Activated CD8-positive, alpha-beta T cell treated with anti-CD3 and anti-CD28 coated beads, Interleukin-2, amount 10 ng/mL, durations not matched to agents 7 days and 5 days (primary cell): Measurements from ENCODE around the gene KIF13A. TPM values are rescaled to one million over a fixed set of nuclear protein-coding genes. Genes with fewer than 3 reads are reported as not detected.
A peak's percentile ranks its signal among the peaks of the same experiment; 100 is the strongest.
"Not testable (repeated sequence)": the region's sequence is repeated elsewhere in the genome, so short reads cannot be mapped to it uniquely, and the experiment has no call there.

Experiments used
- ATAC-seq: fragments of 150-1000 bp; cut with Tn5 transposase; one replicate; pipeline ENCODE4 v1.10.0; 2021; ENCODE audit warnings: moderate library complexity
- CTCF ChIA-PET: fragments of 350-600 bp; sonication (Branson Sonifier 250); formaldehyde crosslinking; loops from one replicate; lab custom pipeline; 2021; ENCODE audit warnings: antibody characterized with exemption; lab: Charles Lee
- POLR2A ChIA-PET: fragments of 350-600 bp; sonication (Branson Sonifier 250); formaldehyde crosslinking; loops from one replicate; lab custom pipeline; 2021; ENCODE audit warnings: antibody characterized with exemption; lab: Charles Lee
- DNase-seq: peaks from one replicate; pipeline ENCODE4 v3.0.0-alpha.2; 2020
- H3K27ac Mint-ChIP-seq: one replicate; pipeline ENCODE4 v1.8.0; 2021; ENCODE audit warnings: mild to moderate bottlenecking, mixed read lengths
- H3K27me3 Mint-ChIP-seq: one replicate; pipeline ENCODE4 v1.8.0; 2021; ENCODE audit warnings: low read depth, mixed read lengths
- H3K36me3 Mint-ChIP-seq: one replicate; pipeline ENCODE4 v1.8.0; 2021; ENCODE audit warnings: low read depth, mixed read lengths
- H3K4me1 Mint-ChIP-seq: one replicate; pipeline ENCODE4 v1.8.0; 2021; ENCODE audit warnings: low read depth, mixed read lengths
- H3K4me3 Mint-ChIP-seq: one replicate; pipeline ENCODE4 v1.8.0; 2021; ENCODE audit warnings: mild to moderate bottlenecking, mixed read lengths
- H3K9me3 Mint-ChIP-seq: one replicate; pipeline ENCODE4 v1.8.0; 2022; ENCODE audit warnings: mixed read lengths; ENCODE audit not compliant: insufficient read depth
- total RNA-seq, 2 experiments: library from RNA; stranded (reverse); gene quantifications; one replicate each; pipeline ENCODE4 v1.2.3, GENCODE V29; 2021

Gene KIF13A
- total RNA-seq, 2 experiments from 2014 or later, result not detected

DNA sequence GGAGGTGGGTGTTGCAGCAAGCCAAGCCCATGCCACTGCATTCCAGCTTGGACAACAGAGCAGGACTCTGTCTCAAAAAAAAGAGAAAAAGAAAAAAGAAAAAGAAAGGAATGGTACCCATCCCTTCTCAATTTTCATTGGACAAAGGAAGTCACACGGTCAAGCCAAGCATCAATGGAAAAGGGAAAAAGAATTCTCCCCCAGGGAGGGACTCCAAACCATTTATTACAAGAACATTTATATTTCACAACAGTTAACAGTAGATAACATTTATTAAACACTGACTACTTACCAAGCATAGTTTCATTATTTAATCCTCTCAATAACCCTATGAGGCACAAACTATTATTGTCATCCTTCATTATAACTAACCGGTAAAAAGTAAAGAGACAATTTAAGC is 6.6 kb upstream of the KIF13A start:
- Mint-ChIP-seq H3K9me3 (no peaks in the 10 kb centered on the region), H3K36me3 (no peaks in the 10 kb centered on the region), H3K4me1 (no peaks in the 10 kb centered on the region), H3K4me3 (no peak overlapping the region), H3K27me3 (peaks cover 36% of the 10 kb centered on the region), H3K27ac (no peak overlapping the region)
- CTCF ChIA-PET, result no interaction called here
- POLR2A ChIA-PET, result no interaction called here
- ATAC-seq (no peak), DNase-seq (no peak)

DNA sequence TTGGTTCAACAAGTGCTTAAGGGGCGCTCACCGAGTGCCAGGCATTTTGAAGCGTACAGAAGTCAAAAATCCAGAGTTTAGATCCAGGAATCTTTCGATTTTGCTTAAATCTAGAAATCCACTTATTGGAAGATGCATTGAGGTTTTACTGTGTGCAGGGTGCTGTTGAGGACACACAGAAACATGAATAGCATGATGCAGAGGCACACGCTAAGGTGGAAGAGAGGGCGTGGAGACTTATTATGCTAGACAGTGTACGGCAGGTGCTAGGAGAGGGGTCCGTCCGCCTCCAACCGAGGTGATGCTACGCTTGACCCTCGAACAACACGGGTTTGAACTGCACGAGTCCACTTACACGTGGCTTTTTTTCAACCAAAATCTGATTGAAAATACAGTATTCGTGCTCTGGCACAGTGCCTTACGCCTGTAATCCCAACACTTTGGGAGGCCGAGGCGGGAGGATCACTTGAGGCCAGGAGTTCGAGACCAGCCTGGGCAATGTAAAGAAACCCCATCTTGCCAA is 1.0 kb upstream of the KIF13A start:
- ChIA-PET POLR2A (no interaction called here), CTCF (no interaction called here)
- H3K9me3 Mint-ChIP-seq, result no peaks in the 10 kb centered on the region
- peaks cover 60% of the 10 kb centered on the region for H3K27me3 Mint-ChIP-seq
- peak overlapping the region; percentile 73 for H3K4me3 Mint-ChIP-seq
- H3K36me3 Mint-ChIP-seq, result no peaks in the 10 kb centered on the region
- no peak for ATAC-seq
- H3K4me1 Mint-ChIP-seq, result peaks cover 7% of the 10 kb centered on the region
- no peak for DNase-seq
- no peak overlapping the region for H3K27ac Mint-ChIP-seq

DNA sequence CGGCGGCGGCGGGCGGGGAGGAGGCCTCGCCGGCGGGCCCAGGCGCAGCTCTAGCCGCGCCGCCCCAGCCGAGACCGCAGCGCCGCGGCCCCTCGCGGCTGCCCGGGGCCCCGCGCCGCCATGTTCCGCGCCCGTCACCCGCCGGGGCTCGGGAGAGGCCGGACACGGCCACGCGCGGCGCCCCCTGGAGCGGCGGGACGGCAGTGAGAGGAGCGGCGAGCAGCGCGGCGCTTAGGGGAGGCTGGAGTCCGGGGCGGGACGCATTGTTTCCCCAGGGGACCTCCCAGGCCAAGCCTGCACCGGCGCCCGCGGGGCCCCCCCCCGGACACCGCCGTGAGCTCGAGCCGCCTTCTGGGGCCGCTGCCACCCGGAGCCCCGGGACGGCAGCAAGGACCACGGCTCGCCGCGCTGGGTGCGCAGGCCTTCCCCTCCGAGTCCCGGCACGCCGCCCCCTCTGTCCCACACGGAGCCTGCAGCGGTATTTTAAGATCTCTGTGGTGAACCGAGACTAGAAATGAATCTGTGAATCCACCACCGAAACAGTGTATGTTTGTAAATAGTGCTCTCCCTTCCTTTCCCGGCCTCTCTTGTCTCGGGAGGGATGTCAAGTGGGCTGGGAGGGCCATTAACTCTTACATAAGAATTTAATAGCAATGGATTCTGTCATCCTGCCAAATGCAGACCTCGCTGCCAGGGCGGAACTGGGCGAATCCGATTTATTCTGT is 424 bp upstream of the KIF13A start:
- POLR2A ChIA-PET, result no interaction called here
- peaks cover 60% of the 10 kb centered on the region for H3K27me3 Mint-ChIP-seq
- no peak overlapping the region for H3K27ac Mint-ChIP-seq
- peak overlapping the region; percentile 73 for H3K4me3 Mint-ChIP-seq
- no peaks in the 10 kb centered on the region for H3K9me3 Mint-ChIP-seq
- peak; percentile 32 for DNase-seq
- CTCF ChIA-PET, result no interaction called here
- no peaks in the 10 kb centered on the region for H3K36me3 Mint-ChIP-seq
- peak; percentile 72 for ATAC-seq
- H3K4me1 Mint-ChIP-seq, result peaks cover 7% of the 10 kb centered on the region

DNA sequence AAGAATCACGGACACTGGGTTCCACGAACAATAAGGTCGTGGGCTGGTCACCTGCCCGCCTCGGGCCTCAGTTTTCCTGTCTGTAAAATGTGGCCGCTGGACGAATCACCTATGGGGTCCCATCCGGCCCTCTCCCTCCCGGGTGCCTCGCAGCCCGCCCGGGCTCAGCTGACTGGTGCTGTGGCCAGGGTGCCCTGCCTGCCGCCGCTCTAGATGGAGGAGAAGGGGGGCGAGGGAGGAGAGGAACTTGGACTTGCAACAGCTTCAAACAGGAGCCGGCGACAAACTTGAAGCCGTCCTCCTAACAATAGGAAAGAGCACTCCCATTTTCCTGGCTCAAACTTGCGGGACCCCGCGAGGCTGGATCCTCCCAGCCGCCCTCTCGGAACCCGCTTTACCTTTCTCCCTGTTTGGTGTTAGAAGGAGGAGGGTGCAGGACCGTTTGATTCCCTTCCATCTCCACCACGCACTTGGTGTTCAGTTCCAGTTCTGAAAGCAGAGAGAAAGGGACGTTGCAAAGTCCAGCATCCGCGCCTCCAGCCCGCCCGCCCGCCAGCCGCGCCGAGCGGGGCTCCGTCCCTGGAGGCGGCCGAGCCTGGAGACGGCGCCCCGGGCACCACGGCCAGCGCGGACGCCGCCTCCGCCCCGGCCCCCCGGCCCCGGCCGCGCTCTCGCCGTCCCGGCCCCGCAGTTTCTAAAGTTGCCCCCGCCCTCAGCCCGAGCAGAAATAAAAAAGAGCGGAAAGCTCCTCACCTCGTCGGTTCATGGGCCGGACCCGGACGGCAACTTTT is 584 bp downstream of the KIF13A start:
- ChIA-PET POLR2A (no interaction called here), CTCF (no interaction called here)
- Mint-ChIP-seq H3K27me3 (peaks cover 60% of the 10 kb centered on the region), H3K36me3 (no peaks in the 10 kb centered on the region), H3K4me1 (peaks cover 7% of the 10 kb centered on the region), H3K4me3 (peak overlapping the region; percentile 31), H3K27ac (no peak overlapping the region), H3K9me3 (no peaks in the 10 kb centered on the region)
- DNase-seq (no peak), ATAC-seq (peak; percentile 29)

DNA sequence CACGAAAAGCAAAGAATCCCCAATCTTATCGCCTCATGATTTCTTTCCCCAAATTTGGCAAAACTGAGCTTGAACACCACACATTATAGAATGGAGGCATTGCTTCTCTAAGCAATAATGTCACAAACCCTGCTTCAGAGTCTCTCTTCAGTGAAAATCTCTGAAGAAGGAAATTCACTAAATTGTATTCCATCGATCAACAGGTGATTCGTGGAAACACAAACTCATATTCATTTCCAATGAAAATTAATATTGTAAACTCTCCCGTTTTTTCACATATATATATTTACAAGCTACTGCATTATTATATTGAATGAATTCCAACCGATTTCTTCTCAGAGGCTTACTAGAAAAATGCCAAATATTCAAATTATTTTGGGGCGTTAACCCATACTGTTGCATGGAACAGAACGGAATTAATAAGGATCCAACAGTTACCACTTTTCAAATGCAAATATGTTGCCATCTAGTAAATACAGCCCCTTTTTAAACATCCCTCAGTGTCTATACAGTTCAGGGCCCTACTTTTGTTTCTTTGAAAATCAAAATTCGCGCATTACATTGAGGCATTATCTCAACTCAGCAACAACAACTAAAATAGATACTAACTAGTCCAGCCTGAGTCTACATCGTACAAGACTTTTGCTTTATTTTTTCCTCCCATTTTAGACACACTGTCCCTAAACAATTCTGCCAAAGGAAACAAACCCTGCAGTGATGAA is 1.3 kb downstream of the KIF13A start:
- no peak overlapping the region for H3K4me3 Mint-ChIP-seq
- H3K4me1 Mint-ChIP-seq, result peaks cover 7% of the 10 kb centered on the region
- no peak for ATAC-seq
- no peaks in the 10 kb centered on the region for H3K36me3 Mint-ChIP-seq
- CTCF ChIA-PET, result no interaction called here
- no peaks in the 10 kb centered on the region for H3K9me3 Mint-ChIP-seq
- POLR2A ChIA-PET, result no interaction called here
- peaks cover 59% of the 10 kb centered on the region for H3K27me3 Mint-ChIP-seq
- no peak for DNase-seq
- no peak overlapping the region for H3K27ac Mint-ChIP-seq

DNA sequence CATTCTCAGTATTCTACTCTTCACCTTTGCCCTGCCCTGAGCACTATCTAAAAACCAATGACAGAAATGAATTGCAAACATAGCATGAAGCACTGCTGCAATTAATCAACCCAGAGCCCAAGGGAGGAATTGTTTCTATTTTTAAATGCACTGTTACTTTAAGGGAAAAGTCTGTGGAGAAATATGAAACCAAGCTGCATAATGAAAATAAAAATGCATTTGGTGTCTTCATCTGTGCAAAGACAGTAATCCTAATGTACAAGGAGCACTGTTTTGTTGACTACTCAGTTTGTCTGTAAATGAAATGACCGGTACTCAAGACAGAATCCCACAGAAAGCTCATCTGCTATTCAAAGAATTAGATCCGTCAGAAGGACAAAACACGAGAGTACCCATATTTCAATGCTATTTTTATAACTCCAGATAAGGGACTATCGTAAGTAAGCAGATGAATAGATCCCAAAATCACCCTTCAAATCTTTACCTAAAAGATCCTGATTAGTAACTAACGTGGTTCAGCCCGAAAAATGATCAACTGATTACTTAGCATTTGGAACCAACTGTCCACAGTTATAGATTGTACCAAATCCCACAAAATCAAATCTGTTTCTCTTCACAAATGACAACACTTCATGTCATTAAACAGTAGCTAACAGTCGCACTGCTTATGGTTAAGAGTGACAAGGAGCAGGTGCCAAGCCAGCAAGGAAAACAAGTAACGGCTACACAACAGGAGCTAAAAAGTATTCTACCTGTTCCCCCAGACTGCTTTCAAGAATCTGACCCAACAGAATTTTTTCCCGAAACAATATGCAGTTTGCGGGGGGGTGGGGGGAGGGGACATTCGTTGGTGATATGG is 2.4 kb downstream of the KIF13A start:
- DNase-seq, result no peak
- Mint-ChIP-seq H3K4me1 (peaks cover 7% of the 10 kb centered on the region), H3K36me3 (no peaks in the 10 kb centered on the region), H3K27ac (no peak overlapping the region), H3K4me3 (no peak overlapping the region), H3K9me3 (no peaks in the 10 kb centered on the region), H3K27me3 (peaks cover 59% of the 10 kb centered on the region)
- ChIA-PET POLR2A (no interaction called here), CTCF (no interaction called here)
- ATAC-seq, result no peak

DNA sequence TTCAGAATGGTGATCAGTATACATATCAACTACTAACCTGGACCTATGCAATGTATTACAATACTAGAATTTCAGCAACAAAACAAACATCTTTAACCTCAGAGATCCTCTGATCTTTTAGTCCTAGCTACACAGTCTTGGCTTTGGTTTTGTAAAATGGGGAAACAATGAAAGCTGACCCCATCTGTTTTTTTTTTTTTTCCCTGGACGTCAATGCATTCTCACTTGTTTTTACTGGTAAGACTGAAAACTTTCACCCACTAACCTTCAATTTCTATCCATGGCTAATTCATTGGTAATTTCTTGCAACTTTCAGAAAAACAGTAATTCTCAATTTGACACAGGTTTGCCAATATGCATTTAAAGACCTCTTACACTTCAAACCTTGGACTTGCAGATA is 3.0 kb downstream of the KIF13A start:
- POLR2A ChIA-PET, result no interaction called here
- Mint-ChIP-seq H3K36me3 (no peaks in the 10 kb centered on the region), H3K9me3 (no peaks in the 10 kb centered on the region), H3K27ac (no peak overlapping the region), H3K4me1 (peaks cover 7% of the 10 kb centered on the region), H3K4me3 (no peak overlapping the region), H3K27me3 (peaks cover 56% of the 10 kb centered on the region)
- no peak for DNase-seq
- no peak for ATAC-seq
- CTCF ChIA-PET, result no interaction called here

DNA sequence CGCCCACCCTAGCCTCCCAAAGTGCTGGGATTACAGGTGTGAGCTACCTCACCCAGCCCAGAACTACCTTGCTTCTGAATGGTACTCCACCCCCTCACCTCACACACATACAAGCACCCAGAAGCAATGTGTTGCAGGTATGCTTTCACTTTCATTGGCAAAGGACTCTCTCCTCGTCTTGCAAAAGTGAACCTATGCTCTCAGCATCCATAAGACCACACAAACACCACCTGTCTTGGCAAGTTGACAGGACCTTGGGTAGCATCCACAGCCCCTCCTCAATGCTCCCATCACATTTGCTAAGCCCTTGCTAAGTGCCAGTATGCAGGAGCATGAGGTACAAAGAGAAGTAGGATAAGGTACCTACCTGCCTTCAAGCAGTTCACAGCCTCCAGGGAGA is 3.7 kb downstream of the KIF13A start:
- ChIA-PET POLR2A (no interaction called here), CTCF (no interaction called here)
- ATAC-seq (no peak), DNase-seq (no peak)
- Mint-ChIP-seq H3K4me3 (no peak overlapping the region), H3K4me1 (peaks cover 7% of the 10 kb centered on the region), H3K27ac (no peak overlapping the region), H3K36me3 (no peaks in the 10 kb centered on the region), H3K27me3 (peaks cover 51% of the 10 kb centered on the region), H3K9me3 (no peaks in the 10 kb centered on the region)

DNA sequence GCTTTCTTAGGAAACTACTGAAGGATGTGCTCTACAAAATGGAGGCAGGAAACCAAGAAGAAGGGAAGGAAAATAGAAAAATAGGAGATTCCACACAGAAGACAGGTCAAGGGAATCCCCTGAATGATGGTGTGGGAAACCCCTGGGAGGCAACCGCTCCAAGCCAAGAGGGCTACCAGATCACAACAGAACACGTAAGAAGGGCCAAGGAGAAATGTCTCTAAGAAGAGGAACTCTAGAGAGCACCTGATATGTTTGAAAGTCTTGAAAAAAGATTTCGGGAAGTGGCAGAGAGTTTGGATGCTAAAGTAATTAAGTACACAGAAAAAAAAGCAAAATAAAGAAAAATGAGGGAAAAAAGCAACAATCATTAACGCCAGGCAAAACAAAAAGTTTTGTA is 7.1 kb downstream of the KIF13A start:
- no peaks in the 10 kb centered on the region for H3K36me3 Mint-ChIP-seq
- no peaks in the 10 kb centered on the region for H3K4me1 Mint-ChIP-seq
- CTCF ChIA-PET, result no interaction called here
- ATAC-seq (no peak), DNase-seq (no peak)
- H3K27me3 Mint-ChIP-seq, result peaks cover 30% of the 10 kb centered on the region
- POLR2A ChIA-PET, result no interaction called here
- H3K4me3 Mint-ChIP-seq, result no peak overlapping the region
- no peaks in the 10 kb centered on the region for H3K9me3 Mint-ChIP-seq
- no peak overlapping the region for H3K27ac Mint-ChIP-seq

DNA sequence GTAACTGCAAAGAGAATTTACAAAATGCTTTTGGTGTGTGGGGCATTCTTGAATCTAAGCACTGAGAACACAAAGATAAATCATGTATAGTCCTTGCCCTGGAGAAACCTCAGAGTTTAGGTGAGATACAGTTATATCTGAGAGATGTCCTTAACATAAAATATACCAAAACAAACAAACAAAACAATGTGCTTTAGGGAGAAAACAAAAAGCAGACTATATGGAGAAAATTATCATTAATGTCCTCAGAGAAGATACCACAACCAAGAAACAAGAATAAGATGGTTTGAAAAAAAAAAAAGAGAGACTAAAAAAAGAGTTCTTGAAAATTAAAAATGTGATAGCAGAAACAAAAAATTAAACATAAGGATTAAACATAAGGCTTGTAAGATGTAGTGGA is 8.0 kb downstream of the KIF13A start:
- H3K27me3 Mint-ChIP-seq, result peaks cover 21% of the 10 kb centered on the region
- no peaks in the 10 kb centered on the region for H3K4me1 Mint-ChIP-seq
- ATAC-seq (no peak), DNase-seq (no peak)
- ChIA-PET CTCF (no interaction called here), POLR2A (no interaction called here)
- no peak overlapping the region for H3K4me3 Mint-ChIP-seq
- H3K9me3 Mint-ChIP-seq, result no peaks in the 10 kb centered on the region
- H3K36me3 Mint-ChIP-seq, result no peaks in the 10 kb centered on the region
- H3K27ac Mint-ChIP-seq, result no peak overlapping the region

DNA sequence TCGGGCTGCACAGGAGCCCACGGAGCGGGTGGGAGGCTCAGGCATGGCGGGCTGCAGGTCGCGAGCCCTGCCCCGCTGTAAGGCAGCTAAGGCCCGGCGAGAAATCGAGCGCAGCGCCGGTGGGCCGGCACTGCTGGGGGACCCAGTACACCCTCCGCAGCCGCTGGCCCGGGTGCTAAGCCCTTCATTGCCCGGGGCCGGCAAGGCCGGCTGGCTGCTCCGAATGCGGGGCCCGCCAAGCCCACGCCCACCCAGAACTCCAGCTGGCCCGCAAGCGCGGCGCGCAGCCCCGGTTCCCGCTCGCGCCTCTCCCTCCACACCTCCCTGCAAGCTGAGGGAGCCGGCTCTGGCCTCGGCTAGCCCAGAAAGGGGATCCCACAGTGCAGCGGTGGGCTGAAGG is 11.2 kb downstream of the KIF13A start:
- H3K4me1 Mint-ChIP-seq, ATAC-seq, H3K27ac Mint-ChIP-seq, H3K4me3 Mint-ChIP-seq, H3K36me3 Mint-ChIP-seq, CTCF ChIA-PET, DNase-seq, POLR2A ChIA-PET, H3K9me3 Mint-ChIP-seq: not testable (repeated sequence)
- peaks cover 13% of the 10 kb centered on the region for H3K27me3 Mint-ChIP-seq
